Chondrocyte (in vitro differentiated cells): ENCODE measurements around the gene OR5V1. TPM values are rescaled to one million over a fixed set of nuclear protein-coding genes. Genes with fewer than 3 reads are reported as not detected.
A peak's percentile ranks its signal among the peaks of the same experiment; 100 is the strongest.

Experiments
- DNase-seq: peaks from one replicate; pipeline ENCODE4 v3.0.0; 2021; ENCODE audit warnings: mixed read lengths, low spot score
- H3K27ac Mint-ChIP-seq: one replicate; pipeline ENCODE4 v1.8.0; 2021; ENCODE audit warnings: mild to moderate bottlenecking, moderate library complexity, mixed read lengths; ENCODE audit not compliant: unreplicated experiment
- H3K27me3 Mint-ChIP-seq: 2 replicates; pipeline ENCODE4 v1.8.0; 2021; ENCODE audit warnings: low read depth, mixed read lengths
- H3K36me3 Mint-ChIP-seq: 2 replicates; pipeline ENCODE4 v1.8.0; 2021; ENCODE audit warnings: low read depth, mixed read lengths
- H3K4me1 Mint-ChIP-seq: 2 replicates; pipeline ENCODE4 v1.8.0; 2021; ENCODE audit warnings: low read depth, mild to moderate bottlenecking, mixed read lengths
- H3K4me3 Mint-ChIP-seq: one replicate; pipeline ENCODE4 v1.8.0; 2021; ENCODE audit warnings: mild to moderate bottlenecking, moderate library complexity, mixed read lengths; ENCODE audit not compliant: unreplicated experiment
- H3K9me3 Mint-ChIP-seq: 2 replicates; pipeline ENCODE4 v1.8.0; 2021; ENCODE audit warnings: low read depth, mixed read lengths
- CTCF ChIP-seq: fragments of 200-600 bp; sonication (generic); IDR thresholded peaks from 2 replicates; pipeline ENCODE4 v1.5.0; 2021; ENCODE audit warnings: antibody characterized with exemption, mild to moderate bottlenecking, moderate library complexity
- long read RNA-seq: library from polyadenylated mRNA; stranded (forward); transcript quantifications from one replicate; pipeline ENCODE4 v2.0.0, GENCODE V29; 2021
- total RNA-seq: library from RNA; stranded (reverse); gene quantifications from 3 replicates; pipeline ENCODE4 v1.2.1, GENCODE V29; 2021

OR5V1 gene
- total RNA-seq = not detected in 3 replicates
- long read RNA-seq = 0 reads

DNA sequence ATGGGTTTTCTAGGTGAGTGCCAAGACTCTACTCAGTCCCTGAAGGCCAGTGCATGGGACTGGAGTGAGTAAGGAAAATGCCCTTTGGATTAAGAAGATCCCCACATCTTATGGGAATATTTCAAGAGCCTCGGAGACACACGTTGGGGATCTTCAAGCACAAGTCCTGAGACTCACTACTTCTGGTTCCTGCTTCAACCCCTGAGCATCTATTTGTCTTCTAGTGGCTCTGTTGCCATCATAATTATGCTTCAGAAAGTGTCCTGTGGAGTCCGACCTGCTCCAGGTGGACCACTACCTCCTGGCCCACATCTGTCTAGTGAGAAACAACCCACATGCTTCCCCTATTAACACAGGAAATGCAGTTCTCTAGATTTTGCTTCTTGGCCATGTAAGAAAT lies at the start of gene OR5V1:
Gene OR5V1, minus strand, starts transcription at position 101 of the 400 bp plus-strand sequence. CDS start 12,670 bp downstream, outside the sequence.
- Mint-ChIP-seq H3K27ac (no peak within 1 kb of the TSS), H3K4me1 (peaks cover 4% of the 10 kb centered on the region), H3K9me3 (no peaks in the 10 kb centered on the region), H3K27me3 (peaks cover 9% of the 10 kb centered on the region), H3K4me3 (no peak within 1 kb of the TSS), H3K36me3 (no peaks in the 10 kb centered on the region)
- no peak for TF ChIP-seq CTCF
- no peak for DNase-seq

- no peak for DNase-seq
- no peak within 1 kb of the TSS for H3K27ac Mint-ChIP-seq
- peaks cover 26% of the 10 kb centered on the region for H3K9me3 Mint-ChIP-seq
- H3K4me3 Mint-ChIP-seq = no peak within 1 kb of the TSS
- H3K27me3 Mint-ChIP-seq = peaks cover 5% of the 10 kb centered on the region
- TF ChIP-seq CTCF = peak; percentile 69
- H3K36me3 Mint-ChIP-seq = peaks cover 2% of the 10 kb centered on the region
- peaks cover 18% of the 10 kb centered on the region for H3K4me1 Mint-ChIP-seq
Measured at GRCh38 chr6:29414588-29414987, 45.9 kb upstream of the OR5V1 start, which contains the start of gene OR12D1. Gene OR12D1 (plus strand): TSS chr6:29414928.

GRCh38 chr6:29403801-29404200 lies 35.1 kb upstream of the OR5V1 start:
- no peak overlapping the region for H3K4me3 Mint-ChIP-seq
- H3K27me3 Mint-ChIP-seq = peaks cover 10% of the 10 kb centered on the region

DNA sequence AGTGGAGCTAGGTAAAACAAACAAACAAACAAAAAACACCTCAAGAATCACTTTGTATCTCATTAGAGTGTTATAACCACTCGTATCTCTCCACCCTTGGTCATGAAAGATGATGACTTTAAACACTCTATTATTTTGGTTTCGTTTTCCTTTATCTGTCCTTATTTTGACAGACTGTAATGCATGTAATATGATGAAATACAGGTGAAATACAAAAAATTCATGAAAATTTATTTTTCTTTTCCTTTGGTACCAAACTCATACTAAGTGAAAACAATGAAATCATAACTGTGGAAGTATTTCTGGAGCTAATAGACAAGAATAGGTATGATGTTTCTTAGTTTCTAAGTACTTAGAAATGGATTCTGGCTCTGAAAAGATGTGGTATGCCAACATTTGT lies 30.9 kb upstream of the OR5V1 start:
- Mint-ChIP-seq H3K36me3 (no peaks in the 10 kb centered on the region), H3K27me3 (peaks cover 29% of the 10 kb centered on the region), H3K4me3 (no peak overlapping the region), H3K4me1 (no peaks in the 10 kb centered on the region), H3K27ac (no peak overlapping the region), H3K9me3 (no peaks in the 10 kb centered on the region)
- DNase-seq = no peak
- no peak for TF ChIP-seq CTCF

More at GRCh38 chr6:29403801-29404200, 35.1 kb upstream of the OR5V1 start:
- H3K9me3 Mint-ChIP-seq = peaks cover 9% of the 10 kb centered on the region
- DNase-seq = no peak
- no peak overlapping the region for H3K27ac Mint-ChIP-seq
- no peak for TF ChIP-seq CTCF
- H3K4me1 Mint-ChIP-seq = no peaks in the 10 kb centered on the region
- H3K36me3 Mint-ChIP-seq = no peaks in the 10 kb centered on the region

DNA sequence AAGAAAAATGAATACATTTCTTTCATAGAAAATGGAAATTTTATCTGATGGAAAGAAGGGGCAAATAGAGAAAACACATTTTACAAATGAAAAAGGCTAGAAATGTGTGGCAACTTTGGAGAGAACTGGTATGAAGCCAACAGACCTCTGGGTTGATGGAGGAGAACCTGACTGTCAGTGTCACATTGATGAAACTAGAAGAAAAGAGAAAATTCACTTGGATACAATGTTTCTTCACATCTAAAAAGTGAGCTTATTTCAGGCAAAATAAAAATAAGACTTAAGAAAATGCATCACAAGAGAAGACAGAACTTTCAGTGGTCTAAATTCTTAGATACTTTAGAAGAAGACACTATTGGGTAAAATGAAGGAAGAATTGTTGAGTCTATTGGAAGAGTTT lies 26.7 kb upstream of the OR5V1 start, which contains the start of gene OR12D2:
Gene OR12D2, plus strand, starts transcription at position 301 of the 400 bp plus-strand sequence. CDS start 1,069 bp downstream, outside the sequence.
- Mint-ChIP-seq H3K4me3 (no peak within 1 kb of the TSS), H3K36me3 (no peaks in the 10 kb centered on the region), H3K27ac (no peak within 1 kb of the TSS), H3K9me3 (no peaks in the 10 kb centered on the region), H3K27me3 (peaks cover 29% of the 10 kb centered on the region), H3K4me1 (no peaks in the 10 kb centered on the region)
- TF ChIP-seq CTCF = no peak
- no peak for DNase-seq
